ENCODE data around the gene PPP2R2B.
A peak's percentile ranks its signal among the peaks of the same experiment; 100 is the strongest.
"Not testable (repeated sequence)": the region's sequence is repeated elsewhere in the genome, so short reads cannot be mapped to it uniquely, and the experiment has no call there.

The PPP2R2B gene

GRCh38 chr5:146607659-146608332, 270.8 kb downstream of the PPP2R2B start:
- DNase-seq (ENCODE audit: low spot score): no peak

- DNase-seq (ENCODE audit: low spot score): no peak
Measured at GRCh38 chr5:146606893-146607292, 271.7 kb downstream of the PPP2R2B start.

DNA sequence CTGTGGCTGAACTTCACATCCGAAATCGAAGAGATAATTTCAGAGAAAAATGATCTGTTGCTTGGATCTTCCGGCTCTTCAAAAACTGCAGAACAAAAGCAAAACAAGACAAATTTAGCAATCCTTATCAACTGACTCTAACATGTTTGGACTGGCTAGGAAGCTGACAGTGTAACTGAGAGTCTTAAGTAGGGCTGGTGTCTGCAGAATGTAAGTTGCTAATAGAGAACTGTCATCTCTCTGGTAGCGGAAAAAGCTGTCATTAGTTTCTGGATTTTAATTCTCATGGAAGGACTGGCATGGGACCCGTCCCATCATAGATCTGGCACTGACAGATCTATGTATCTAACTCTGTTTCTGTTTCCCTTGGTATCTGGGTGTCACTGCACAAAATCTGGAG, 278.2 kb downstream of the PPP2R2B start:
- DNase-seq (ENCODE audit: low spot score): no peak

DNA sequence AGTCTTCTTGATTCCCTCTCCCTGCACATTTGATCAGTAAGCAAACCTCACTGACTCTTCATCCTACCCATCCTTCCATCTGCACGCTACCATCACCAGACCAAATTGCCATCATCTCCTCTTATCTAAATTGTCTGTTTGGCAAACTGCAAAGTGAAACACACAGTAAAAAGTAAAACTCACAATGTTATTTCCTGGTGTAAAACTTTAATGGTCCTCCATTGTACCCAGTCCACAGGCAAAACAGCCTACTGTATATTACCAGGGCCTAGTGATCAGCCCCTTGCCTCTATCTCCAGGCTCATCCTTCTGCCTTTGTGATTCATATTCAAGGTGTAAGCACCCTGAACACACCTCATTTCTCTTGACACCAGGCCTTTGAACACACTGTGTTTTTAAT, 279.3 kb downstream of the PPP2R2B start:
- DNase-seq (ENCODE audit: low spot score): no peak

DNA sequence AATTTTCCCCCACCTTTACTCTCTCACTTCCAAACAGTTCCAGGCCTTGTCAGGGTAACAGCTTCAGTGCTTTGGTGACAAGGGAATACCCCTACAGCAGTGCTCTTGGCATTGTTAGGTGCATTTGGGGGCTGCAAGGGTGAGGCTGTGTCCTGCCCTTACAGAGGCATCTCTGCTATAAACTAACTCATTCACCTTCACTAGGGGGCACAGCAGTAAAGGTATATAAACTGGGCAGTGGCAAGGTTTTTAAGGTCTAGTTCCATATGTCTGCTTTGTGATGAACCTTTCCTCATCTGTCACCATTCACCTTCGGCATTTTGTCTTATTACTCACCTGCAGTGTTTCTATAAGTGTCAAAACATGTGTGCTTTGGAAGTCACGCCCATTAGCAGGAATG, 283.5 kb downstream of the PPP2R2B start:
- DNase-seq (ENCODE audit: low spot score): no peak

- DNase-seq (ENCODE audit: low spot score): no peak
Measured at GRCh38 chr5:146592352-146592751, 286.2 kb downstream of the PPP2R2B start.

DNA sequence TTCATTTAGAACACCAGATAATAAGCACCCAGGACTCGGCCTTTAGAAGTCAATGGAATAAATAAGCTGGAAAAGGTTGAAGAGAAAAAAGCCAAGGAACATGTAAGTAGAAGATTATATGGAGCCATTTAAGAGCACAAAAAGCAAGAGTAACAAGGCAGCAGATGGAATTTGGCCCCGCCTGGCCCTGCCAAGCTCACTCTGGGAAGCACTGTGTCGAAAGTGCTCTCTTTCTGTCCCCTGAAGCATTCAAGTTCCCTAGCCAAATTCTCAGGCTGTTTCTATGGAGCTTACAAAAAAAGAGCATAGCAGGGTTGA, 289.6 kb downstream of the PPP2R2B start:
- no peak for DNase-seq (ENCODE audit: low spot score)

DNA sequence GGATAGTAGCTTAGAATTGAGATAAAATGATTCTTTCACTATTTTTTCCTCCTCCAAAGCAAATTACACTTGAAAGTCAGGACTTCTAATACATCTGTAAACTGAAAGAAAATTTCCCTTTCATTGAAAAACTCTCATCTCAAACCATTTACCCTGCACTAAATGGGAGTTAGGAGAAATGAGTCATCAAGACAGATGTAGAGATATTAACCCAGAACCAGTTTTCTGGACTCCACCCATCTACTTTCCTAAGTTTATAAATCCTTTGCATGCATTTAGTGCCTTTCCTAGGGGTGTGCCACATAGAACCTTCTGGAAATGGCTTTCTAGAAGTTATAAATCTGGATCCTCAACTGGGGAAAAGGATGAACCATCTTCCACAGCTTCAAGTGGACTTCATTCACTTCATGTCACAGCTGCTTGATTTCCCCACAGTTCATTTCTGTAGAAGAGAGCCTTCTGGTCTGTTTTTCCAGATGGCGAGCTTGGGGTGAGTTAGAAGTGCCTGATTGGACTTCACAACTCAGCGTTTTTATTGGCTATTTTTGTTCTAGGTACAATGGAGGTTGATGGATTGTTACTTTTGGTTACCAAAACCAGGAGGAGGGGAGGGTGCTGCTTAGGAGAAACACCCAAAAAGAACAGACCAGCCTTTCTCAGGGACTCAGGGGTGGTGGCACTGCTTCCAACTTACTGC, 290.1 kb downstream of the PPP2R2B start:
- no peak for DNase-seq (ENCODE audit: low spot score)

DNA sequence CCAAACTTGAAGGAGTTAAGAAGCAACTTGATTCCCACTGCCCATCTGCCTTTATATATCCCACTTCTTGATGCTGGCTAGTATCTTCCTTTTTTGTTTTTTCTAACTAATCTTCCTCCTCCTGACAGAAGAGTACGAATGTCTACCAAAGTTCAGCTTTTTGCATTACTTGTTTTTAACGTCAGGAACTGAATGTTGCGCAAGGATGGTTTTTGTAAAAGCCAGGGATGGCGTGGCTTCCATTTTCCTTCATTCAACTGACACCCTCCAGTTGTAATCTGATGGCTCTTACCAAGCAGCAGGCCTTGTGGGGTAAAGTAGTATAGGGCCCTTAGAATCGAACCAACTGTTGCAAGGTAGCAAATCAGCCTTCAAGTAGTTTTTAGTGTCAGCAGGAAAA, 291.8 kb downstream of the PPP2R2B start:
- no peak for DNase-seq (ENCODE audit: low spot score)

- DNase-seq (ENCODE audit: low spot score): no peak
Measured at GRCh38 chr5:146584750-146585149, 293.8 kb downstream of the PPP2R2B start.

DNA sequence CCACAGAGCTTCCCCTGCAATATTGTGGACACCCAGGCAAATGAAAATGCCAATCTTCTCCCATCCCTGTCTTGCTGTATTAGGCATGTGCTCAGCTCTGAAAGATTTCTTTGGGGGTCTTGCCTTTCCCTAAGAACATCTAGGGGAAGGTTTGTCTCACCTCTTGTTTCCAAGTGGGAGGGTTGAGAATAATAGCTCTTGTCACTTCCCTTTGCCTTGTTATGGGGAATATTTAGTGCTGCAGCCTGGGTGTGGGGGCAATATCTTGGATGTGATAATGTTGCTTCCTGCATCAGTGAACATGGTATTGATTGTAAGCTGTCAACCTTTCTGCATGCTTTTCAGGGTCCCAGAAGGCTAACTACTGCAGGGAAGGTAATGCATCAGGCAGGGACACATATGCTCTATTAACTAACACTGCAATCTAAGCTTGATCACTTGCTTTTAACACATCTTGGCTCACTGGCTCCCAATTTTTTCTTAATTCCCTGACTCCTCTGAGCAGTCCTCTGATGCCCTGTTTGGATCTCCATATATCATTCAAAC, 296.4 kb downstream of the PPP2R2B start:
- no peak for DNase-seq (ENCODE audit: low spot score)

GRCh38 chr5:146580237-146580636, 298.3 kb downstream of the PPP2R2B start:
- DNase-seq (ENCODE audit: low spot score): no peak

GRCh38 chr5:146574713-146575112, 303.8 kb downstream of the PPP2R2B start:
- no peak for DNase-seq (ENCODE audit: low spot score)

GRCh38 chr5:146568161-146568560, 310.4 kb downstream of the PPP2R2B start:
- DNase-seq (ENCODE audit: low spot score): no peak

GRCh38 chr5:146565764-146566367, 312.7 kb downstream of the PPP2R2B start:
- peak; percentile 30 for DNase-seq (ENCODE audit: low spot score)

- no peak for DNase-seq (ENCODE audit: low spot score)
Measured at GRCh38 chr5:146564007-146564762, 314.4 kb downstream of the PPP2R2B start.

DNA sequence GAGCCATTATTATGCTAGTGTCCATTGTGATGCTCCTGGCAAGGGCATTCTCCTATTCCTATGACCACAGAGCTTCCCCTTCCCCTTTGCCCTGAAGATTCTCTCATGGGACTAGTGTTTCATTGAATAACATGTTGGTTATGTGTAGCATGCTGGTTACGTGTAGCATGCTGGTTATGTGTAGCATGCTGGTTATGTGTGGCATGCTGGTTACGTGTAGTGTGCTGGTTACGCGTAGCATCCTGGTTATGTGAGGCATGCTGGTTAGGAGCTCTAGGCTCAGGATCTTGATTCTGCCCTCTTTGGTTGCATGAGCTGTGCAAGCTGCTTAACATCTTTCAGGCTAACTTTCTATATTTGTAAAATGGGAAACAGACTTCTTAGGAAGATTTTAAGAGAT, 316.1 kb downstream of the PPP2R2B start:
- no peak for DNase-seq (ENCODE audit: low spot score)

DNA sequence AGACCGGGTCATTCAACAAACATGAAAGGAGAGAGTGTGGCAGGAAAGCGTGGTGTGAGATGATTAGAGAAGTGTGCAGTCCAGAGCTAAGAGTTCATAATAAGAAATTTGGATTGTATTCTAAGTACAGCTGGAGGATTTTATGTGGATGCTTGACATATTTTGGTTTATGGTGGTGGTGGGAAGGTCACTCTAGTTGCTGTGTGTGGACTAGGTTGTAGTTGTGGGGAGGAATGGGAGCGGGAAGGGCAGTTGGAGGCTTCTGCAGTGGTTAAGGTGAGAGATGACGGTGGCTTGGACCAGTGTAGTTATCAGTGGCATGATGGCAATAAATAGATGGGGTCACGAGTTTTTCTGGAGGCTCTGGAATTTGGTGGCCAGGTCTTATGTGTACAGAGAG, 316.8 kb downstream of the PPP2R2B start:
- no peak for DNase-seq (ENCODE audit: low spot score)

- DNase-seq (ENCODE audit: low spot score): no peak
Measured at GRCh38 chr5:146560205-146560812, 318.2 kb downstream of the PPP2R2B start.

GRCh38 chr5:146556884-146557283, 321.7 kb downstream of the PPP2R2B start:
- DNase-seq (ENCODE audit: low spot score): not testable (repeated sequence)

DNA sequence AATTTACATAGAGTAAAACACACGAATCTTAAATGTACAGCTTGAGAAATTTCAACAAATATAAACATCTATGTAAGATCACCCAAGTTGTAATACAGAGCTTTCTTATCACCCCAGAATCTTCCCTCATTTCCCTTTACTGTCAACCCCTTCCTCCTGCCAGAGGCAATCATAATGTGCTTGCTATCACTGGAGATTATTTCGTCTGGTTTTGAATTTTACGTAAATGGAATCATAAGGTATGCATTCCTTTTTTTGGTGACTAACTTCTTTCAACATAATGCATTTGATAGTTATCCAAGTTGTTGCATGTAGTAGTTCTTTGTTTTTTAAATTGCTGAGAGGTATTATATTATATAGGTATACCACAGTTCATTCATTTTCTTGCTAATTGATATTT, 325.1 kb downstream of the PPP2R2B start:
- no peak for DNase-seq (ENCODE audit: low spot score)

DNA sequence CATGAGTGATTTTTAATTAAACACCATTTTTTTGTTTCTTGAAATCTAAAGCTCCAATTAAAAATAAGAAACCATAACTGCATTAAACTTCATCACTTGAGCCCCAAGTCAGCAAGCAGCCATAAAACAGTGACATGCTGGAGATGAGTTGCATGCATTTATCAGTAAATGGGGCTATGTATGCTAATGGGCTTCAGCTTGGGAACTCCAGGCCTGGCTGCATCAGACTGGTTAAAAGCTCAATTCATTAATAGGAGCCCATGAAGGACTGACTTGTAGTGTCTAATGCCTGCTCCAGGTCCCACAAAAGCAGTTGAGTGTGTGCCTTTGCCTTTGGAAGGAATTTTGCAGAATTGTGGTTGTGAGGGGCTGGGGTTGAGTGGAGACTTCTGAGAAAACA, 328.9 kb downstream of the PPP2R2B start:
- DNase-seq (ENCODE audit: low spot score): no peak

All from kidney capillary endothelial cell (primary cell).